Kidney epithelial cell (primary cell): ENCODE measurements around the gene NRG2. TPM values are rescaled to one million over a fixed set of nuclear protein-coding genes. Genes with fewer than 3 reads are reported as not detected.

Experiments used
- DNase-seq: peaks from one replicate; pipeline ENCODE4 v3.0.0-alpha.2; 2010; ENCODE audit warnings: low read depth
- H3K27me3 ChIP-seq: 2 replicates; pipeline ENCODE4 v1.6.0; 2011; ENCODE audit warnings: low read length; ENCODE audit not compliant: control insufficient read depth, insufficient read depth
- H3K36me3 ChIP-seq: 2 replicates; pipeline ENCODE4 v1.5.1; 2011; ENCODE audit warnings: low read length; ENCODE audit not compliant: control insufficient read depth, insufficient read depth
- H3K4me3 ChIP-seq: 2 replicates; pipeline ENCODE4 v1.5.1; 2011; ENCODE audit warnings: low read depth, mild to moderate bottlenecking, control low read depth, low read length
- CTCF ChIP-seq: IDR thresholded peaks from 2 replicates; pipeline ENCODE4 v1.5.1; 2011; ENCODE audit warnings: mild to moderate bottlenecking, moderate library complexity, low read length, control low read depth, inconsistent platforms; ENCODE audit not compliant: insufficient read depth, poor library complexity, severe bottlenecking
- total RNA-seq: library from RNA; depleted of rRNA; stranded (reverse); fragments of >200 nt; gene quantifications from 2 replicates; pipeline ENCODE4 v1.2.3, GENCODE V29; 2015

The NRG2 gene
- total RNA-seq, 1 donor from 2014 or later: not detected

- TF ChIP-seq CTCF: no peak
- DNase-seq: peak; percentile 51
- Histone ChIP-seq H3K27me3 (peaks cover 3% of the 10 kb centered on the region), H3K36me3 (no peaks in the 10 kb centered on the region), H3K4me3 (no peak overlapping the region)
These were observed 60.7 kb downstream of the NRG2 start for GRCh38 chr5:139982157-139982974.

GRCh38 chr5:139980765-139981164 is 62.3 kb downstream of the NRG2 start:
- Histone ChIP-seq H3K4me3 (no peak overlapping the region), H3K36me3 (no peaks in the 10 kb centered on the region), H3K27me3 (peaks cover 3% of the 10 kb centered on the region)
- DNase-seq: no peak
- no peak for TF ChIP-seq CTCF

- no peak overlapping the region for H3K4me3 ChIP-seq
- H3K27me3 ChIP-seq: peaks cover 3% of the 10 kb centered on the region
- no peaks in the 10 kb centered on the region for H3K36me3 ChIP-seq
- no peak for TF ChIP-seq CTCF
- DNase-seq: no peak
These were observed 63.2 kb downstream of the NRG2 start for GRCh38 chr5:139979943-139980342.

- TF ChIP-seq CTCF: no peak
- peaks cover 3% of the 10 kb centered on the region for H3K27me3 ChIP-seq
- no peaks in the 10 kb centered on the region for H3K36me3 ChIP-seq
- H3K4me3 ChIP-seq: no peak overlapping the region
- DNase-seq: no peak
These were observed 63.6 kb downstream of the NRG2 start for GRCh38 chr5:139979518-139979917.

GRCh38 chr5:139976703-139977102 is 66.4 kb downstream of the NRG2 start:
- Histone ChIP-seq H3K36me3 (no peaks in the 10 kb centered on the region), H3K4me3 (no peak overlapping the region), H3K27me3 (peaks cover 3% of the 10 kb centered on the region)
- TF ChIP-seq CTCF: no peak
- DNase-seq: no peak

- H3K36me3 ChIP-seq: no peaks in the 10 kb centered on the region
- no peak for TF ChIP-seq CTCF
- DNase-seq: no peak
- H3K27me3 ChIP-seq: peaks cover under 1% of the 10 kb centered on the region
- H3K4me3 ChIP-seq: no peak overlapping the region
These were observed 67.2 kb downstream of the NRG2 start for GRCh38 chr5:139975942-139976341.
